ENCODE results near the gene SCARB1. TPM values are rescaled to one million over a fixed set of nuclear protein-coding genes. Genes with fewer than 3 reads are reported as not detected.

The SCARB1 gene
- total RNA-seq, 1 donor, result 11.3 TPM

DNA sequence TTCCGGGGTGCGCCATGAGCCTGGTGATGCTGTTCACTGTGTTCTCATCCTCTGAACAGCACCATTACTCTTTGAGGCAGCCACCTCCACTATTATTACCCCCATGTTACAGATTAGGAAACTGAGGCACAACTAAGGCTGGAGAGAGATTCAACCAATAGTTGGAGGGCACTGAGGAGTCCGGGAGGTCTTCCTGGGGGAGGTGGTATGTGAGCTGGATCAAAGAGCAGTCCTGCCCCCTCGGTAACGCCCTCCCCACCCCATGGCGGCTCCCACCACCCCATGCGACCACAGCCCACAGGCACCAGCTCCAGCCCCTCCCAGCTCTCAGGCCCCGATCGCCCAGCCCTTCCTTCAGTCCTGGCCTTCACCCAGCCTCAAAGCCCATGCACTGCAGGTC lies 43.5 kb downstream of the SCARB1 start:
- DNase-seq (ENCODE audit: low read depth), result no peak
- TF ChIP-seq, protein P1, sequence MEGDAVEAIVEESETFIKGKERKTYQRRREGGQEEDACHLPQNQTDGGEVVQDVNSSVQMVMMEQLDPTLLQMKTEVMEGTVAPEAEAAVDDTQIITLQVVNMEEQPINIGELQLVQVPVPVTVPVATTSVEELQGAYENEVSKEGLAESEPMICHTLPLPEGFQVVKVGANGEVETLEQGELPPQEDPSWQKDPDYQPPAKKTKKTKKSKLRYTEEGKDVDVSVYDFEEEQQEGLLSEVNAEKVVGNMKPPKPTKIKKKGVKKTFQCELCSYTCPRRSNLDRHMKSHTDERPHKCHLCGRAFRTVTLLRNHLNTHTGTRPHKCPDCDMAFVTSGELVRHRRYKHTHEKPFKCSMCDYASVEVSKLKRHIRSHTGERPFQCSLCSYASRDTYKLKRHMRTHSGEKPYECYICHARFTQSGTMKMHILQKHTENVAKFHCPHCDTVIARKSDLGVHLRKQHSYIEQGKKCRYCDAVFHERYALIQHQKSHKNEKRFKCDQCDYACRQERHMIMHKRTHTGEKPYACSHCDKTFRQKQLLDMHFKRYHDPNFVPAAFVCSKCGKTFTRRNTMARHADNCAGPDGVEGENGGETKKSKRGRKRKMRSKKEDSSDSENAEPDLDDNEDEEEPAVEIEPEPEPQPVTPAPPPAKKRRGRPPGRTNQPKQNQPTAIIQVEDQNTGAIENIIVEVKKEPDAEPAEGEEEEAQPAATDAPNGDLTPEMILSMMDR (IDR thresholded peaks at IDR 0.05; ENCODE audit: insufficient read depth, low read length), result no peak
- no peak overlapping the region for H3K4me3 ChIP-seq (ENCODE audit: low read depth, low read length)

GRCh38 chr12:124819525-124819924 lies 44.1 kb downstream of the SCARB1 start:
- TF ChIP-seq, protein P1 (IDR thresholded peaks at IDR 0.05; ENCODE audit: insufficient read depth, low read length), result no peak

GRCh38 chr12:124819080-124819479 lies 44.6 kb downstream of the SCARB1 start:
- DNase-seq (ENCODE audit: low read depth), result no peak
- TF ChIP-seq, protein P1 (IDR thresholded peaks at IDR 0.05; ENCODE audit: insufficient read depth, low read length), result no peak

More at GRCh38 chr12:124819525-124819924, 44.1 kb downstream of the SCARB1 start:
- H3K4me3 ChIP-seq (ENCODE audit: low read depth, low read length), result no peak overlapping the region
- DNase-seq (ENCODE audit: low read depth), result no peak

DNA sequence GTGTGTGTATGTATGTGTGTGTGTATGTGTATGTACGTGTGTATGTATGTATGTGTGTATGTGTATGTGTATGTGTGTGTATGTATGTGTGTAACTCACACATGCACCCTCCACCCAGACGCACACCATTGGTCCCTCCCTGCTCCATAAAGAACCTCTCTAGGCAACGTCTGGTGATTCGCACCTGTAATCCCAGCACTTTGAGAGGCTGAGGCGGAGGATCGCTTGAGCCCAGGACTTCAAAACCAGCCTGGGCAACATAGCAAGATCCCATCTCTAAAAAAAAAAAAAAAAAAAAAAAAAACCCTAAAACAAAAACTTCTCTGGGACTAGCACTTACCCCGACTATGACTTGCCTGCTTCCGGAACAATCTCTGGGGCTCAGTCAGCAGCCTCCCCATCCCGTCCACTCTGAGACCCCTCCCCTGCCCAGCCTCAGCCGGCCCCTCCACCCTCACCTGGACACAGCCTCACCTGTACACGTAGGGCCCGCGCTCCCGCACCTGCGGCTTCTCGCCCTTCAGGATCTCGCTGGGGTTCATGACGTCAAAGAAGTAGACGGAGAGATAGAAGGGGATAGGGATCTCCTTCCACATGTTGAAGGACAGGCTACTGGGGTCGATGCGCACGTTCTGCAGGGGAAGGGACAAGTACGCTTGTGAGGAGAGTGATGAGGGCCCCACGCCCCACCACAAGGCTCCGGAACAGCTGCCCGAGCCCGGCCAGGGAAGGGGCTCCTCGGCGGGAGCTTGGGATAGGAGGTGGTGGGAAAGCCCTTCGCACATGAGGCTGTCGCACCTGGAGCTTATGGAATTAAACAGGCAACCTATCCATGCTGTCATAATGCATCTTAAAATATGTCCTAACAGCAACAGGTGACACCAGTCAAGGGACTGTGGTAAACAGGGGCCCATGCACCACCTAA lies 46.3 kb downstream of the SCARB1 start:
- no peak for DNase-seq (ENCODE audit: low read depth)

More at GRCh38 chr12:124819080-124819479, 44.6 kb downstream of the SCARB1 start:
- no peak overlapping the region for H3K4me3 ChIP-seq (ENCODE audit: low read depth, low read length)

GRCh38 chr12:124816295-124816854 lies 47.3 kb downstream of the SCARB1 start:
- no peak overlapping the region for H3K4me3 ChIP-seq (ENCODE audit: low read depth, low read length)
- no peak for DNase-seq (ENCODE audit: low read depth)
- TF ChIP-seq, protein P1 (IDR thresholded peaks at IDR 0.05; ENCODE audit: insufficient read depth, low read length), result no peak

More for the DNA sequence above, 46.3 kb downstream of the SCARB1 start:
- TF ChIP-seq, protein P1 (IDR thresholded peaks at IDR 0.05; ENCODE audit: insufficient read depth, low read length), result no peak
- no peak overlapping the region for H3K4me3 ChIP-seq (ENCODE audit: low read depth, low read length)

GRCh38 chr12:124814741-124815613 lies 48.7 kb downstream of the SCARB1 start:
- H3K4me3 ChIP-seq (ENCODE audit: low read depth, low read length), result no peak overlapping the region
- no peak for DNase-seq (ENCODE audit: low read depth)
- TF ChIP-seq, protein P1 (IDR thresholded peaks at IDR 0.05; ENCODE audit: insufficient read depth, low read length), result no peak
